H4 (cell line): Measurements from ENCODE around the gene PCDH10. TPM values are rescaled to one million over a fixed set of nuclear protein-coding genes. Genes with fewer than 3 reads are reported as not detected.

ENCODE experiments used
- DNase-seq: peaks from one replicate; pipeline ENCODE4 v3.0.0-alpha.2; 2015; ENCODE audit warnings: low spot score
- total RNA-seq: library from RNA; depleted of rRNA; stranded (reverse); fragments of >200 nt; shearing (Covaris generic); gene quantifications from 2 replicates; pipeline ENCODE4 v1.2.3, GENCODE V29; 2014; rRNA removed

PCDH10 gene, protein sequence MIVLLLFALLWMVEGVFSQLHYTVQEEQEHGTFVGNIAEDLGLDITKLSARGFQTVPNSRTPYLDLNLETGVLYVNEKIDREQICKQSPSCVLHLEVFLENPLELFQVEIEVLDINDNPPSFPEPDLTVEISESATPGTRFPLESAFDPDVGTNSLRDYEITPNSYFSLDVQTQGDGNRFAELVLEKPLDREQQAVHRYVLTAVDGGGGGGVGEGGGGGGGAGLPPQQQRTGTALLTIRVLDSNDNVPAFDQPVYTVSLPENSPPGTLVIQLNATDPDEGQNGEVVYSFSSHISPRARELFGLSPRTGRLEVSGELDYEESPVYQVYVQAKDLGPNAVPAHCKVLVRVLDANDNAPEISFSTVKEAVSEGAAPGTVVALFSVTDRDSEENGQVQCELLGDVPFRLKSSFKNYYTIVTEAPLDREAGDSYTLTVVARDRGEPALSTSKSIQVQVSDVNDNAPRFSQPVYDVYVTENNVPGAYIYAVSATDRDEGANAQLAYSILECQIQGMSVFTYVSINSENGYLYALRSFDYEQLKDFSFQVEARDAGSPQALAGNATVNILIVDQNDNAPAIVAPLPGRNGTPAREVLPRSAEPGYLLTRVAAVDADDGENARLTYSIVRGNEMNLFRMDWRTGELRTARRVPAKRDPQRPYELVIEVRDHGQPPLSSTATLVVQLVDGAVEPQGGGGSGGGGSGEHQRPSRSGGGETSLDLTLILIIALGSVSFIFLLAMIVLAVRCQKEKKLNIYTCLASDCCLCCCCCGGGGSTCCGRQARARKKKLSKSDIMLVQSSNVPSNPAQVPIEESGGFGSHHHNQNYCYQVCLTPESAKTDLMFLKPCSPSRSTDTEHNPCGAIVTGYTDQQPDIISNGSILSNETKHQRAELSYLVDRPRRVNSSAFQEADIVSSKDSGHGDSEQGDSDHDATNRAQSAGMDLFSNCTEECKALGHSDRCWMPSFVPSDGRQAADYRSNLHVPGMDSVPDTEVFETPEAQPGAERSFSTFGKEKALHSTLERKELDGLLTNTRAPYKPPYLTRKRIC
- total RNA-seq, result 4.5 and 5.5 TPM in 2 replicates

DNA sequence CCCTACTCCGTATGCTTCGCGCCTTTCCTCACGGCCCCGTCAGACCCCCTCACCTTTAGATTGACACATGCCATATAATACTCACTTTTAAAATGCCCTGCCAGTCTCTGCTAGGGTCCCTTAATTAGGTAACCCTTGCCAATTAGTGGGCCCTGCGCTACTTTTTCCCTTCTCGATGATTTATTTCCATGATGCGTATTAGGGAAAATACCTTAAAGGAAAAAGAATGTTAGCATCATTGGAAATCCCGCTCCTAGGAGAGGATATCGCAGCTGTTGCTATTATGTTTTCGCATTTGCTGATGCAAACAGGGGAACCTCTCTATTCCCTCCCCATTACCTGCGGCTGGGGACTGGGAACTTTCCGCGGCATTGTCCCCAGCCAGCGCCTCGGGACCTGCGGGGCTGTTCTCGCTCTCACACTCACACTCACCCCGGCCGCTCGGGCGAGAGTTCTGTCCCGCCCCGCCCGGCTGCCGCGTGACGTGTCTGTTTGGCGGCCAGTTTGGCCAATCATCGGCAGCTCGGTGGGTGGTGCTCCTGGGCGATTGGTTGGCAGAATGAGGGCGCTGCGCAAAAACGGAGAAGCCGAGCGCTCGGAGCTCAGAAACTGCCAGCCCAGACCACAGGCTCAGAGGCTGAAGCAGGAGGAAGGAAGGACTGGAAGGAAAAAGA, at the start of gene PCDH10:
Gene PCDH10, plus strand, starts transcription at position 605 of the 674 bp plus-strand sequence. CDS start 847 bp downstream, outside the sequence.
- DNase-seq, result peak; percentile 93

DNA sequence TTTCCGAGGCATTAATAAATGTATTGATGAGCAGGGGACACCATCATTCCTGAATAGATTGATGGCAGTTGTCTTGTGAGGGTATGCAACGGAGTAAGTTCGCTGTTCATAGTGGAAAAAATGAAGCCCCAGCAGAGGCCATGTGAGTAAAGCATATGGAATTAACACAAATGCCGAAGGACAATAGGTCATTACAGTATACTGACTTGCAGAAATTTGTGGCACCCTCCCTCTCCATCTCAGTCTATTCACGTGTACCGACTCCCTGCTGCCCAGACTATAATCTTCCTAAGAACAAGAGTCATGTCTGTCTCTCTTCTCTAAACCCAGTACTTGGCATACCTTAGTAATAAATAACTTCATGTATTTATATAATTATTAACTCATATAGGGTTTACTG, 47.1 kb upstream of the PCDH10 start:
- no peak for DNase-seq

DNA sequence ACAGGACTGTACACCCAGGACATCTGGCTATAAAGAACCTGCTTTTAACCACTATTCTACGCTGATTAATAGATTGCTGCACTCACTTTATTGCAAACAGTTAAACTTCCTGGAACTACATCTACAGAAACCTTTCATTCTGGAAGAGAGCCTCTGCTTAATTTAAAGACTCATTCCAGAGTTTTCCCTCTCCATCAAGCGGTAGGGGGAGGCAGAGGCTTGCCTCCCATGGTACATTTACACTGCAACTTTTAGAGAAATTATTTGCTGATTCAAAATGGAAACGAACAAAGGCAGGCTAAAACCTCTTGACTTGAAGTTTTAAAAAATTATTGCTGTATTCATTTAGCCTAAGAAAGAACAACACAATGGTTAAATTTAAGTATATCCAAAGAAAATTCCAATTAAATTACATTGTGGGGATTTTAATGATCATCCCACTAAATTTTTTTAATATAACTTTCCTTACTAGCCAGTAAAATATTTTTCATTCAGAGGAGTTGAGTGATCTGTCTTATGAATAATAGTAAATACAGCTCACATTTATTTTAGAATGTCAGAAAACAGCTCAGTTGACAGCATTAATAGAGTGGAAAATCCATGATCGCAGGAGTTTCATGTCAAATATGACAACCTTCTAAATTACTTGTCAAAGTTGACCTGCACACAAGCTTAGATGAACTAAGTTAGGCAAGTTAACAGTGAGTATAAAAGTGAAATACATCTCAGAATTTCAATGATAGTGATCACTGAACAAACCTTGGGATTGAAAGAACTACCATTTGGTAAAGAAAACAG, 46.3 kb upstream of the PCDH10 start:
- no peak for DNase-seq

DNA sequence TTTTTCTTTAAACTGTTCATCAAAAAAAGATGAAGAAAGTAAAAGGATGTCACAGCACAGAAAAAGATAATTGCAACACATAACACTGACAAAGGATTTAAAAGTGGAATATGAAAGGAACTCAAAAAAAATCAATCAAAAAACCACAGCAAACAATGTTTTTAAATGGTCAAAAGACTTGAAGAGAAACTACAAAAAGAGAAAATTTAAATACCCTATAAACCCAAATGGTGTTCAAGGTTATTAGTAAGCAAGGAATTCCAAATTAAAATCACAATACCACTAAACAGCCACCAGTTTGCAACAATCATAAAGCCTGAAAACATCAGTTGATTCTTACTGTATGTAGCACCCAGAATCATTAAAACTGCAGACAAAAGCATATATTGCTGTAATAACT, 36.5 kb upstream of the PCDH10 start:
- no peak for DNase-seq

DNA sequence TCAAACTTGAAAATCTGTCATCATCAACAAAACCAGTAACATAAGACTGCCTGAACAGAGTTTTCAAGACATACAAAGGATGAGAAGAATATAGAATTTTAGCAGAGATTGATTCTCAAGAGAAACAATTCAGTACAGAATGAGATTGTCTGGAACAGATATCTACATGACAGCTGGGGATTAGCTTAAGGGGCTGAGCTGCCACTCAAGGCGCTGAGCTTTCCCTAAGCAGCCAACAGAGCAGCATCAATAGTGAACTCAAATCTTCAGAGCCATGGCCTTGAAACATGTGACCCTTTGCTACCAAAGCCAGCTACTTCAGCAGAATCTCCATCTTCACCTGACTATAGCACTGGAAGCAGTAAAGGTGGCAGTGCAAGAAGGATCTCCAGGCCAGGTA, 24.3 kb upstream of the PCDH10 start:
- no peak for DNase-seq

DNA sequence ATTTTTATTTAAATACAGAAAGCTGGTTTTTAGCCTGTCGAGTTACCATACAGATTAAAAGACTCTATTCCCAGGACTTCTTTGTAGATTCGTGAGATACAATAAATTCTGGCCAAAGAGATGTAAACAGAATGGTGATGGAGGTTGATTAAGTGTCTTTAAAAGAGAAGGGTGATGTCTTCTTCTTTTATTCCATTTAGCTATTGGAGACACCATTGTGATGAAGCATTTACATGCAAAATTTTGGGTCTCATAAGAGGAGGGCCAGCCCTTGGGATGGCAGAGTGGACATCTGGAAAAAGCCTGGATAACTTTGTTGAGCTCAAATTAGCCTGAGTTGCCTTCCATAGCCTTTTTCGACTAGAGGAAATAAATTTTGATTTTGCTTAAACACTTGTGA, 21.6 kb upstream of the PCDH10 start:
- no peak for DNase-seq

DNA sequence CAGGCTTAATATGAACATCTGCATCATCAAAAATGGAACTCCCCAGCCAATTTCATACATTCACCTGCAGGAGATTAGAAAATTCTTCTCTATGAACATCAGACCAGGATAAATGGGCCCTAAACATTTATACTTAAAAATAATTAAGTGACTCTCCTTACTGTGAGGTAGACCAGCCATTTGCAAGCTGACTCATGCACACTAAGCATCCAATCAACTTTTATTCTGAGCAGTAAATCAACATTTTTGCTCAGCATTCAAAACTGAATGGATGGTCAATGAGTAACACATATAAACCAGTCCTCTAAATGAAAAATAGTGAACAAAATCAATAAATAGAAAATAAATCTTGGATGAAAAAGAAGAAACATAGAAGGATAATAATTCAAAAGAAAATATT, 19.9 kb upstream of the PCDH10 start:
- DNase-seq, result no peak

DNA sequence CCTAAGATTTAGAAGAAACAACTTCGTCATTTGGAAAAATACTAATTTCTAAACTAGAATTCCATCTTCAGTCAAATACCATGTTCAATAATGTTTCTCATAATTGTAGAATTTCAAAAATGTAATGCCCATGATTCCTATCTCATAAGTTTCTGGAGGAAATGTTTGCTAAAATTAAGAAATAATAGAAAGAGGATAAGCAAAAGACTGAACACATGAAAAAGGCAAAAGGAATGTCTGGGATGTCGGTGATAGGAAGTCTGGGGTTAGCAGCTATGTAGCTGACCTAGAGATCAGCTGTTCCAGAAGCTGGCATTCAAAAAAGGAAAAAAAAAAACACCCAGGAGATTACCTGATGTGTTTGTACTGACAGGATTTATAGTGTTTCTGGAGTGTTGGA, 18.9 kb upstream of the PCDH10 start:
- no peak for DNase-seq

DNA sequence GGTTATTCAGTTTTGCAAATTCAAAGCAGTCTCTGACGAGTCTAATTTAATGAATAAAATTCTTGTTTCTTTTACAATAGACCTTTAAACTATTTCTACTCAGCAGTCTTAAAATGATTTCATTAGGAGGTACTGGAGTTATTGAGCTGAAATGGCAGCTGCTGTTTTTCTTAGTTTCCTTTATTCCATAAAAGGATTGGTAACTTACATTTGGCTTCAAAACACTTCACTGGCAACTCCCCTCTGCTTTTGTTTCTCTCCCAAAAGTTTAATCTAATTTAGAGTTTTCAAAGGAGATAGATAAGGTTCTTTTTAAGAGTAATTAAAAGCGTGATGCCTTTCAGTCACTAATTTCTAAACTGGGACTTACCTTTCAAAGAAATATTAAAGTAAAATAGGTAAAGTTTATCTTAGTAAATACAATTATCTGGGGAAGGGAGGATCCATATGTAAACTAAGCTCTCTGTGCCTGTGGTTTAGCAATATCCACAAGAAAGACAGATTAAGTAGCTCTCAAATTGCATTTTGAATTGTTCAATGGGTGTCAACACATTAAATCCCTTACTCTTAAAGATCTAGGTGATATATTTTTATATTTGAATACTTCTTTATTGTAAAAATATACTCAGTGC, 17.1 kb upstream of the PCDH10 start:
- DNase-seq, result no peak

DNA sequence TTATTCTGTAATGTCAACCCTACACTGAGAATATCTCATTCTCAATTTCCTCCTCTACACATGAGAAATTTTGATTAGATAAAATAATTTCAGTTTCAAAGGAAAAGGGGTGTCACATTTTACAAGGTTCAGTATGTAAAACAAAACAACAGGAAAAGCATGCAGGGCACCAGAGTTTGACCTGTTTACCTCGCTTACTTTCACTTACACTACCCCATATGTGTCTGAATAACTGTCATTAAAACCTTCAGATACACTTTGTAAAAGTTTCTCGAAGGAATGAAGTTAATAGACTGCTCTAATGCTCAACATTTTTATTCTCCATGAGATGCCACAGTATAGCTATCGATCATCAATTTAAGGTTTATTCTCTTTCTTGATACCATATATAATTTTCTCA, 12.3 kb upstream of the PCDH10 start:
- no peak for DNase-seq

DNA sequence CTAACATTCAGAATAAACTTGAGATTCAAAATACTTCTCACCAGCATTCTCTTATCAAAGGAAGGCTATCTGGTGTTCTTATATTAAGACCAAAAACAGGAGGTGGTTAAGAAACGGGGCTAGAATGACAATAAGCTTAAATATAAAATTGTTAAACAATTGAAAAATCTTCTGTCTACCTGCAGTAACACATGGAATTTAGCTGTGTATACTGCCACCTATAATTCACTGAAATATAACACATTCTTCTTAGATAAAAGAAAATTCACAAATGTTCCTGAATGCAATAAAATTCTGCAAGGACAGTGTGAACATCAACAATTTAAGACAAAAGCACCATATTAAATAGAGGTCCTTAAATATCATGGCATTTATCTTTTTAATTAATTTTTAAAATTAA, 11.5 kb upstream of the PCDH10 start:
- DNase-seq, result no peak

DNA sequence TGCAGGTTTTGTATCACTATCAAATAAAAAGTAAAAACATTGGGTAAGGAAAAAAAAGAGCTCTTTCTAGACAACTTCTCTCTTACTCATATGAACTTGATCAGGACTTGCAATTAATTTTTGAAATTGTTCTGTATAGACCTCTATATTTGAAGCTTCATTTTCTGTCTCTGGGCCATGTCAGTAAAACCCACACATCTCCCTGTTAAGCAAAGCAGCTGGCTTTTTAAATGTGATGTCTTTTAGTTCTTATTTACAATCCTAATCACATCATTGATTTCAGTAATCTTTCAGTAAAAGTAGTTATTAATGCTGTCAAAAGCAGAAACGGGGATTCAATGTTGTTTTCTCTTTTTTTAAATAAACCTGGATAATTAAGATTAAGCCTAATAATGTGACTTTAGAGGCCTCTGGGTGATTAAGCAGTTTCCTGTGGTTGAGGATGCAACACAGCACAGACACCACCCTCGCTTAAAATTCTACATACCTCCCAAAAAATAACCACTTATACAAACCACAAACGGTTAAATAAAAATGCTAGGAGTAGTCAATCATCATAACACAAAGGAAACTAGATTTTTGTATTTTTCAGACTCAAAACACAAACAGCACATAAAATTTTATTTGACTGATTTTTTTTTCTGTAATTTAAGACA, 5.2 kb upstream of the PCDH10 start:
- no peak for DNase-seq

DNA sequence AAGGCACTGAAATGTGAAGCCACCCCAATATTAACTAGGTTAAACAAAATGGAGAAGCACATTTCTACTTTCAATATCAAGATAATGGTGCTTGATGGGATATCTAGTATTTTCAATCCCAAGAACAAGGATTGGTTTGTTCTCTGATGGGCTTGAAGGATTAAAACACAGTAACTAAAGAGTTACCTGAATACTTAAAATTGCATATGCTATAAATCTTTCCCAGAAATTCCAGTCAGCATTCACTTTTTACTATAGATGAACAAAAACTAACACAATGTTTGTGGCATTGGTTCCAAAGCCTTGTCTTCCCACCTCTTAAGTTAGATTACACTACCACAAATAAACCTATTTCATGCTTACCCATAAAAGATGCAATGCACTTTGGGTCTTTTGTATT, 3.9 kb upstream of the PCDH10 start:
- DNase-seq, result no peak

DNA sequence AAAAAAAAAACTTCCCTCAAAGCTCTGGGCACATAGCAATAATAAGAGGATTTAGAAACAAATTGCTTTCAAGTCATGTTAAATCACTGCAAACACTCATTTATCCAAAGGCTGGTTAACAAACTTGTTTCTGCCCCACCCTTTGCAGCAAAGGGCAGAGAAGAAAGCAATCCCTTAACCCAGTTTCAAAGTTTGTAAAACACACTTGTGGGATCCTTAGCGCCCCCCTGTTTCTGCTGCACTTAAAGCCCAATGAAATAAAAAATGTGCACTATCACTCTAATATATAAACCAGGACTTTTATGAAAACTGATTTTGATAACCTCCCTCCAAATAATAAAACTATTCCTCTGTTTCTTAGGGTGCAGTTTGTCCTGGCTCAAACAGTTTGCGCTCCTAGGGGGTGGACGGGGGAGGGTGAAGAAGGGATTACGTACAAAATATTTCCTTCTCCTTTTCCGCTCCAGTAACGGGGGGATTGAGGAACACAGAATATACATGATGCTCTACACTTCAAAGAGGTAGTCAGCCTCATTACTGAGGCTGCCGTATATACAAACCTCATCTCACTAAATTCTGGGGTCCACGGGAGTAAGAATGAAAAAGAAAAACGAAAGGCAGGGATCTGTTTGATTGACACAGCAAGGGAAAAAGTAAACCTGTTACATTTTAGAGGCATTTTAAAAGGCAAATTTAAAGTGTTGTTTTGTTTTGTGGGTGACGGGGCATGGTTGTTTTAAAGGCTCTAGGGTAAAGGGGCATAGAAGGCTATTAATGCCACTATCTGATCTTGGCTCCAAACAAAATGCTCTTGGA, 3.1 kb upstream of the PCDH10 start:
- DNase-seq, result no peak

DNA sequence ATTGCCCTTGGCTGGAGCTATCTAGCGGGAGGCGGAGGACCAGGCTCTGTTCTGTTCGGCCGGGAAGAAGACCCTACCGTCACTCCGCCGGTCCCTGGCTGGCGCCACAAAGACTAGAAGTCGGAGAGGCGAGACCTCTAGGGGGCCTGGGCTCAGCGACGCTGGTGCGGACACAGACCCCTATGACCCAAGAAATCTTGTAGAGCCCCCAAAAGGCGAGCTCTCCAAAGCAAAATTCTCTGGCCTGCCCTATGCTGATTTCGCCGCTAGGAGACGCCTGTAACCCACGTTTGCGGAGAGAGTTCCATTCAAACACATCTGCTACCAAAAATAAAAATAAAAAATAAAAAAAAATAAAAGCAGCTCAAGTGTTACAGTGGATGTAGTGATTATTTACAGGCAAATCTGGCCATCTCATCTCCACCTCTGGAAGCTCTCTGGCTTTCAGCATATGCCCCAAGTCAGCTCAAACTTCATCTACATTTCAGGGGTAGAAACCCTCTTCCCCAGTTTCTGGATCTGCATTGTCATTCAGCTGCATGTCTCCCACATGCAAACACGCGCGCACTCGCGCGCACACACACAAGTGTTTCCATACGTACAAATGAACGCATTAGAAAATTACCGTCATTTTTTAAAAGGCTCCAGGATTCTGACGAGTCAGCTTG, 2.4 kb upstream of the PCDH10 start:
- DNase-seq, result peak; percentile 38

DNA sequence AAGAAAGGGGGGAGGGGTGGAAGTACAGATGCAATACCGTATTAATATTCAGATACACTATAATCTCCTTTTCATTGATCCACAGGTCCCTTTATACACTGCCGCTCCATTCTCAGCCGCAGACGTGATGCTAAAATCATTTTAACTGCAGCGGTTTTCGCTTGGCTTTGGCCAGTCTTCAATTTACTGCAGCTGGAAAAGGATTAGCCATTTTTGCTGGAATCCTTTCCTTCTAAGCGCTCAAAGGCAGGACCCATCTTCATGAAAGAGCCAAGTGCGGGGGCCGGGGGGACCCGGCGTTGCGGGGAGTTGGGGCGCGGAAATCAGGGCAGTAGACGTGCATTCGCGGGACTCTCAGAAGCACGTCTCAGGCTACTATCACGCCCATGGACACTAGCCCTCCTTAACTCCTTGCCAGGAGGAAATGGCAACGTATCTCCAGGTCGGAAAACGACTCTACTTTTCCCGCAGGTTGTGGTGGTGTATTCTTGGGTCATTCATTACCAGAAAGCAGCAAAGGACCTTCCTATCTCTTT, 1.7 kb upstream of the PCDH10 start:
- peak; percentile 11 for DNase-seq

DNA sequence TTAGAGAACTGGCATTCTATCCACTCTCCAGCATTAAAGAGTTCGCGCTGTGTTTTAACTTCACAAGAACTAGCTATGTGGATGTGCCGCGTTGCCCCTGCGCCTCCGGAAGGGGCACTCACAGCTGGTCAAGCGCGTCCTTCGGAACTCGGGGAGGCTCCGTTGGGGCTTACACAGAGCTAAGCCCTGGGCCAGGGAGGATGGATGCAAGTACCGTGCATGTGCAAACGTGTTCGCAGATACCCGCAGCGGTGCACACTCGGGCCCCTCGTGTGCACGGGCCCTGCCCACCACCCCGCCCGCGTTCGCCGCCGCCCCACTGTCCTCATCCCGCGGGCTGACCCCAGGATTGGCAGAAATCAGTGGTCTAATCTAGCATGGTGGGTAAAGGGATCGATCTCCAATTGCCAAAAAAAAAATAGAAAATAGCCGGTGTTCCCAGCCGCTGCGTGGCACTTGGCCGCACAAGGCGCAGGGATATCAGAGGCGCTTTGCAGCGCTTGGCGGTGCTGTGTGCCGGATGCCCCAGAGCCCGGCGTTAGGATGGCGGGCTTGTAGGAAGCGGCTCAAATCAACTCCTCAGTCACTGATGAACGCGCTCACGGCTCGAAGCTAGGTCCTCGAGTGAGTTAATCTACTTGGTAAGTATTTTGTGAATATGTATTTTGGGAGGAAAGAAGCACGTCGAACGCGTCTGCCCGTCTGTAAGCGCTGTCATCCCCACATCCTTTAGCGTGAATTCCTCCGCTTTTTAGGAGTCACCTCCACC, 989 bp upstream of the PCDH10 start:
- DNase-seq, result peak; percentile 71

DNA sequence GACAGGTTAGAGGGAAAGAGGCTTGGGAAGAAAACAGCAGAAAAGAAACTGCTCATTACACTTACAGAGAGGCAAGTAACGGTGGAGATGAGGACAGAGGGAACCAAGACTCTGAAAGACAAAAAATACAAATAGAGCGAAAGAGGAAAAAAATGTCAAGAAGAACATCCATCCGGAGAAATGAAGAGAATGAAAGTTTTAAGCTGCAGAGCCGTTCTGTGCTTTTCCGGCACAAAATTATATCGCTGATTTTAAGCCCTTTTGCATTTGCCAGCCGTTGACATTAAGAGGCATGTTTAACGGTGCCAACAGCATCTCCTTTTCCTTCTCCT, 236 bp downstream of the PCDH10 start:
- DNase-seq, result no peak
